Dedifferentiated amniotic fluid mesenchymal stem cell (primary cell): Measurements from ENCODE around the gene CSGALNACT2.

Source experiments
- DNase-seq: peaks from one replicate; pipeline ENCODE4 v3.0.0-alpha.2; 2016; ENCODE audit errors: extremely low spot score

CSGALNACT2 gene

DNA sequence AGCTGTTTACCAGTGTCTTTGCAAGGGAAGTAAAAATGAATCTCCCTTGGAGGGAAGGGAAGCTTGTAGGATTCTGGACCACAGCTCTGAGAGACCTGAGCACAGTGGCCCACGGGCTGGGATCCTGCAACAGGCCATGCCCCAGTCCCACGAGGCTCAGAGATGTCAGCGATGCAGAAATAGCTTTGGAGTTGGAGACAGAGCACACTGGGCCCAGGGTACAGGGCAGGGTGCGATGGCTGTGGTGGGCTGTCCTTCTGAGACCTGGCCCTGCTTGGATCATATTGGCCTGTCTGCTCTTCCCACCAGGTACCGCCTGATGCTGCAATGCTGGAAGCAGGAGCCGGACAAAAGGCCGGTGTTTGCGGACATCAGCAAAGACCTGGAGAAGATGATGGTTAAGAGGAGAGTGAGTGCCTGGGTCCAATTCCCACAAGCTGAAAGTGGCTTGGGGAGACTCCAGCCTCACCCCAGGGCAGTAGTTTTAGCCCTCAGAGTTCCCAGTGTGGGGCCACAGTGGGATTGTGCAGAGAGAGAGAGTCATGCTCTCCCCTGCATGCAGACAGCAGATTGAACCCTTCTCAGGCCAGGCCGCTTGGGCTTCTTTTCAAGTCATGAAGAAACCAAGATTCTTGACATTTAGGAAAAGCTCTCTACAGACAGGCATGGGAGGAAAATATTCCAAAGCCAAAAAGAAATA lies 13.5 kb upstream of the CSGALNACT2 start:
- no peak for DNase-seq

DNA sequence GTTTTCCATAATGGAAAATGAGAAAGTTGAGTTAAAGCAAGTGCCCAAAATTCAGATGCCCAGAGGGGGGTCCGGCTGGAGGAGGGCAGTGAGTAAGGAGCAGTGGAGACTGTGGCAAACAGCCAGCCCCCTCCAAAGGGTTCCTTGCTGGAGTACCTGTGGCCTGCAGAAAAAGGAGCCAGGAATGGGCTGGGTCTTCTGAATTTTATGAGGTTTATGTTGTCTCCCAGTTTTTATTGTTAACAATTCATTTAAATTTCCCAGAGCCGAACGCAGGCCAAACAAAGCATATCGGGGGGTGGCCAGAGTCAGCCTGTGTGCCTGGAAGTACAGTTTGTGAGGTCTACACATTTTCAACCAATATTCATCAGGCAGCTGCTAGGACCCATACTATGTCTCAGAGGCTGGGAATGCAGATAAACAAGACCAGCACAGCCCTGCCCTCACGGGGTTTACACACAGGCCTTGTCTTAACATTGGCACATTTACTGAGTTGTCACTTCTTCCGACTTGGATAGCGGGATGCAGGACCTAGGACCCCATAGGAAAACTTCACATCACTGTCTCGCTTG lies 12.9 kb upstream of the CSGALNACT2 start:
- no peak for DNase-seq

DNA sequence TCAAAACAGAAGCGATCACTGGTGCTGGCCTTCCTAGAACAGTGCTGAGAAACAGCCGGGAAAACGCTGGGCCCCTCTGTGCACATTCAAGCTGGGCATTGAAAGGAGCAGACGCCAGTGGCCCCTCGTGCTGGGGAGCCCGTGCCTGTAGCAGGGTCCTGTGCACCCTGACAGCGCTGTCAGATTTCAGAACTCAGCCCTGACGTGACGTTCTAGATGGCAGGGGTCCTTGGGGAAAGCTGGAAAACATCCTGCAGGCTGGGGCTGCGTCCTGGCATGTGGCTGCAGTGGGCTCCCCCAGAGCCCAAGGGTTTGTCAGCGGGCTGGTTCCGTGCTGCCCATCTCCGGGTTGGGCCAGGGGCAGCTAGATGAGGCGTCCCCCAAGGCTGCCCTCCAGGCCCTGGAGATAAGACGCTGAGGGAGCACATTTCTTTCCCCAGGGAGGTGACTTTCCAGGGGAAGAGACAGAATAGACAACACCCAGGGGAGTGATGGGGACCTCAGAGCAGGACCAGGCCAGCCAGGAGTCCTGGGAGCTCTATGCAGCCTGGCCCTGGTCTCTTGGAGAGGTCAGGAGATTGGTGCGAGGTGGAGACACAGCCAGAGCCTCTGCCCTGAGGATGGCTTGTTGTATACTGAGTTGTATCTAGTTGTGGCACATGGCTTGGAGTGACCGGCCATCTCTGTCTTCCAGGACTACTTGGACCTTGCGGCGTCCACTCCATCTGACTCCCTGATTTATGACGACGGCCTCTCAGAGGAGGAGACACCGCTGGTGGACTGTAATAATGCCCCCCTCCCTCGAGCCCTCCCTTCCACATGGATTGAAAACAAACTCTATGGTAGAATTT lies 12.1 kb upstream of the CSGALNACT2 start:
- no peak for DNase-seq

DNA sequence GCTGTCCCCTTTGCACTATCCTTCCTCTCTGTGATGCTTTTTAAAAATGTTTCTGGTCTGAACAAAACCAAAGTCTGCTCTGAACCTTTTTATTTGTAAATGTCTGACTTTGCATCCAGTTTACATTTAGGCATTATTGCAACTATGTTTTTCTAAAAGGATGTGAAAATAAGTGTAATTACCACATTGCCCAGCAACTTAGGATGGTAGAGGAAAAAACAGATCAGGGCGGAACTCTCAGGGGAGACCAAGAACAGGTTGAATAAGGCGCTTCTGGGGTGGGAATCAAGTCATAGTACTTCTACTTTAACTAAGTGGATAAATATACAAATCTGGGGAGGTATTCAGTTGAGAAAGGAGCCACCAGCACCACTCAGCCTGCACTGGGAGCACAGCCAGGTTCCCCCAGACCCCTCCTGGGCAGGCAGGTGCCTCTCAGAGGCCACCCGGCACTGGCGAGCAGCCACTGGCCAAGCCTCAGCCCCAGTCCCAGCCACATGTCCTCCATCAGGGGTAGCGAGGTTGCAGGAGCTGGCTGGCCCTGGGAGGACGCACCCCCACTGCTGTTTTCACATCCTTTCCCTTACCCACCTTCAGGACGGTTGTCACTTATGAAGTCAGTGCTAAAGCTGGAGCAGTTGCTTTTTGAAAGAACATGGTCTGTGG lies 11.4 kb upstream of the CSGALNACT2 start:
- DNase-seq = no peak

DNA sequence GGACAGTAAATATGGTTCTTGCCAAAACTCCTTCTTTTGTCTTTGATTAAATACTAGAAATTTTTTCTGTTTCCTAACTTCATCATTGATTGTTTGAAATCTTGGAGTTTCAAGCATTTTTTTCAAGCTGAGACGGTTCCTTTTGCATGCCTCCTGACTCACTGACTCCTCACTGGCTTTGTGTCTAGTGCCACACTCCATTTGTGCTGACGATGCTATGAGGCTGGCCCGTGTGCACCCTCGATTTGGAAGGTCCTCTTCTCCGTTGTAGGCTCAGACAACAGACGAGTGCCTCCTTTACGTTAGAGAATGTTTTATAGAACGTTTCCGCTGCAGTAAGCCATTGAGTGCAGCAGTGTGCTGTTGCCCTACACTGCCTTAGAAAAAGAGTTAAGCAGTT lies 10.8 kb upstream of the CSGALNACT2 start:
- DNase-seq = no peak

DNA sequence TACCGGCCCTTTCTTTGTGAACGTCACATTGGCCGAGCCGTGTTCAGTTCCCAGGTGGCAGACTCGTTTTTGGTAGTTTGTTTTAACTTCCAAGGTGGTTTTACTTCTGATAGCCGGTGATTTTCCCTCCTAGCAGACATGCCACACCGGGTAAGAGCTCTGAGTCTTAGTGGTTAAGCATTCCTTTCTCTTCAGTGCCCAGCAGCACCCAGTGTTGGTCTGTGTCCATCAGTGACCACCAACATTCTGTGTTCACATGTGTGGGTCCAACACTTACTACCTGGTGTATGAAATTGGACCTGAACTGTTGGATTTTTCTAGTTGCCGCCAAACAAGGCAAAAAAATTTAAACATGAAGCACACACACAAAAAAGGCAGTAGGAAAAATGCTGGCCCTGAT lies 9.9 kb upstream of the CSGALNACT2 start:
- DNase-seq = no peak

DNA sequence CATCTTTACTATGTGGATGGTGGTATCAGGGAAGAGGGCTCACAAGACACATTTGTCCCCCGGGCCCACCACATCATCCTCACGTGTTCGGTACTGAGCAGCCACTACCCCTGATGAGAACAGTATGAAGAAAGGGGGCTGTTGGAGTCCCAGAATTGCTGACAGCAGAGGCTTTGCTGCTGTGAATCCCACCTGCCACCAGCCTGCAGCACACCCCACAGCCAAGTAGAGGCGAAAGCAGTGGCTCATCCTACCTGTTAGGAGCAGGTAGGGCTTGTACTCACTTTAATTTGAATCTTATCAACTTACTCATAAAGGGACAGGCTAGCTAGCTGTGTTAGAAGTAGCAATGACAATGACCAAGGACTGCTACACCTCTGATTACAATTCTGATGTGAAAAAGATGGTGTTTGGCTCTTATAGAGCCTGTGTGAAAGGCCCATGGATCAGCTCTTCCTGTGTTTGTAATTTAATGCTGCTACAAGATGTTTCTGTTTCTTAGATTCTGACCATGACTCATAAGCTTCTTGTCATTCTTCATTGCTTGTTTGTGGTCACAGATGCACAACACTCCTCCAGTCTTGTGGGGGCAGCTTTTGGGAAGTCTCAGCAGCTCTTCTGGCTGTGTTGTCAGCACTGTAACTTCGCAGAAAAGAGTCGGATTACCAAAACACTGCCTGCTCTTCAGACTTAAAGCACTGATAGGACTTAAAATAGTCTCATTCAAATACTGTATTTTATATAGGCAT lies 9.1 kb upstream of the CSGALNACT2 start:
- DNase-seq = peak; percentile 95

DNA sequence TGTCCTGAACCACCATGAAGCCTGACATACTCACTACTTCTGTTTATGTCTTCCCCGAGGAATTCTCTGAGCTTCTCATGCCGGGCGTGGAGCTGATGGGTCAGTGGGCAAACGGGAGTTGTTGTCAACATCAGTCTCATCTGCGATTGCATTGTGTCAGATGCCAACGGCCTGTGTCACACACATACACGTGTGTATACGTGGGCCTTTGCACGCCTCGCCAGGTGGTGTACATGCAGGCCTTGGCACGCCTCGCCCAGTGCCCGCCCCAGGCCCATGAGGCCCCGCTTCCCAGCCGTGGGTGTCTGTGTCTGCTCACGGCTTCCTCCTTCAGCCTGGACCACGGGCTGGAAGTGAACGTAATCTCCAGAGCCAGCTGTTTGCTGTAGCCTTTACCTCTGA lies 7.5 kb upstream of the CSGALNACT2 start:
- DNase-seq = no peak

DNA sequence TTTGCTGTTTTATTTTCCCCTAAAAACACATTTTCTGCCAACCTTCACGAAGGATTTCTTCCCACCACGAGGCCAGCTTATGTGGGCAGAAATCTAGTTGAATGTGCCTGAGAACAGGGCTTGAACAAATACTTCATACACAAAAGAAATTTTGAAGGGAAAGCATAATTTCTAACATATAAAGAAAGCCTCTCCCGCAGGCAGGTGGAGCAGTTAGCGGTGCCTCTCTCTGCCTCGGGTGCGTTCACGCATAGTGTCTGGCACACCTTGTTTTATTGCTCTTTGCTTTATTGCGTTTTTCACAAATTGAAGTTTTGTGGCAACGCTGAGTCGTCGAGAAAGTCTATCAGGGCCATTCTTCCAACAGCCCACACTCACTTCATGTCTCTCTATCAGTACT lies 7.0 kb upstream of the CSGALNACT2 start:
- no peak for DNase-seq

DNA sequence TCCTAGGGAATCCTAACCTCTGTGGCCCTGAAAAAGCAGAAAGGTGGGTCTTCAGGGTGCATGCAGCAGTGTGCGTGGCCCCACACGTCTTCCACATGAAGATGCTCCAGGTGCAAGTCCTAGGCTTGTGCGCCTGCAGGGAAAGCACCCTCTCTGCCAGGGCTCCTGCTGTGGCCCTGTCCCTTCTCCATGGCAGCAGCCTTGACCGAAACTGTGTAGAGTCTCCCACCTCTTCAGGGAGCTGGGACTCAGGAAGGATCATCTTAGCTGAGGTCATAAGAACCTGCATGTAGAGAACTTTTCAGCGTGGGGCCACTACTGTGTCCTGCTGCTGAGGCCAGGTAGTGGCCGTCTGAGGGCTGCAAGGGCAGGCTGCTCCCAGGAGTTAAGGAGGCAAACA lies 6.3 kb upstream of the CSGALNACT2 start:
- DNase-seq = no peak

DNA sequence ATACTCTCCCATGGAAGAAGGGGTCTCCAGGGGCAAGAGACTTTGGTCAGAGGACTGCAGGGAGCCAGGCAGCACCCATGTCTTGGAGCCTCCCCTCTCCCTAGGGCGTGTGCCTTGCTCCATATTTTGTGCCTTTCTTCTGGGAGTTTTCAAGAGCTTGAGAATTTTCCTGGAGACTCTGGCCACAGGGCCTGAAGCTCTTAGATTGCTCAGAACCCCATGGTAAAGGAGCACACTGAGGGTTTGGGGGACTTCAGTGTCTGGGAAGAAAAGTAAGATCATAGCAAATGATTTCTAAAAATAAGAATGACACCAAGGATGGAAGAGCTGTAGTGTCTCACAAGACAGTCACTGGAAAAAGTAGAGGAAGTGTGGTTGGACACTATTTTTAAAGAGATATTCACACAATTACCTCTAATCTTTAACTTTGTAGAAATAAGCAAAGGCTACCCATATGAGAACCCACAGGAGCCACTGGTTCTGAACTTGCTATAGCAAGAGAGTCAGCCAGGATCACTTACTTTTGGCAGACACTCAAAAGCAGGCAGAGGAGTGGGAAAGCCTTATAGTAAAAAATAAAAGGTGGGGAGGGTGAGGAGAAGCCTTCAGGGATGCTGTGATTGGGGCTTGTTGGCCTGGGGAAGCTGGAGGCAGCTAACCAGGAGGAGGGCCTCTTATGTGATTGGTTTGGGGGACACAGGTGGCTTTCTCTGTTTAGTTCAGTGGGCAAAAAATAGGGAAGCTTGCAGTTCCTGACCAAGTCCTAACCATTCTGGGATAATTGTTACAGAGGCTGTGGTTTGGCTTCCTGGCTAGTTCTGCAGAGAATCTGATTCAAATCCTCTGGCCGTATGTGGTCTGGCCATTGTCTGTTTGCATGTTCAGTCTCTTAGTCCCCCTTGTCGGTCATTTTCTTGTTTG lies 5.1 kb upstream of the CSGALNACT2 start:
- DNase-seq = no peak

DNA sequence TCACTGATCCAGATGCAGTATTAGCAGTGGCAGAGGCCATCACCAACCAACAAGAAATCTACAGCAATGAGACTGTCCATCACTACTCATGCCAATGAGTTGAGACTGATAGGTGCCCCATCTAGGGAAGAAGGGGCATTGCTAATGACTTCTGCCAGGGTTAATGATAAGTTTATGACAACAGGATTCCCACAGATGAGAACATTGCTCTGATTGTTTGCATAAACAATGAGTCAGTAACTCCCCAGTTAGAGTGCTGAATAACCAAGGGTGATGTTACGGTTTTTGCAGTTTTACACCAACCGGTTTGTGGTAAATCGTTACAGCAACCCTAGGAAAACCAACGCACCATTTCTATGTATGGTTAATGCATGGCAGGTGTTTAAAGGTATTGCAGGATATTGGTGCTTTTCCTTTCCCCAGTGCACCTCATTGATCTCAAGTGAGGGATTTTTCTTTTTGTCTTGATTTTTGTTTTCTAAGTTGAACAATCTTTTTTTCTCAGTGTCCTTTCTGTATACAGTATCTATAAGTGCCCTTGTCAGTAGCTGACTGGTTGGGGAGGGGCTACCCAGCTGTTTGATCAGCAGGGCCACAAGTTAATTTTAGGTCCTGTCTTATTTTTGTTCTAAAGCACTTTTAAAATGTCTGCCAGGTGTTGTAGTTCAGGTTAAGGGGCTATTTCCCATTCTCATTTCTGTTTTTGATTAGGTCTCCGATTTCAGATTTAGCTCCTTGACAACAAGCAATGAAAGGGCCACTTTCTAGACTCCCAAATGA lies 3.9 kb upstream of the CSGALNACT2 start:
- DNase-seq = no peak

DNA sequence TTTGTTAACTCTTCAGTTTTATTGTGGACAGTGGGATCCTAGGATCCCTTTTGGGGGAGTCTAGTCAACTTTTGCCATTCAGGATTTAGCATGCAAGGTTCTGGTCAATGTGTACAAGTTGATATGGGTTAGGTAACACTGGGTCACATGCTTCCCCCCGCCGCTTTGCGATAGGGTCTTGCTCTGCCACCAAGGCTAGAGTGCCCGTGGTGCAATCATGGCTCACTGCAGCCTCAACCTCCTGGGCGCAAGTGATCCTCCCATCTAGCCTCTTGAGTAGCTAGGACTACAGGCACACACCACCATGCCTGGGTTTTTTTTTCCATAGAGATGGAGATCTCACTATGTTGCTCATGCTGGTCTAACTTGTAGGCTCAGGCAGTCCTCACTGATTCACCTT lies 3.2 kb upstream of the CSGALNACT2 start:
- no peak for DNase-seq

DNA sequence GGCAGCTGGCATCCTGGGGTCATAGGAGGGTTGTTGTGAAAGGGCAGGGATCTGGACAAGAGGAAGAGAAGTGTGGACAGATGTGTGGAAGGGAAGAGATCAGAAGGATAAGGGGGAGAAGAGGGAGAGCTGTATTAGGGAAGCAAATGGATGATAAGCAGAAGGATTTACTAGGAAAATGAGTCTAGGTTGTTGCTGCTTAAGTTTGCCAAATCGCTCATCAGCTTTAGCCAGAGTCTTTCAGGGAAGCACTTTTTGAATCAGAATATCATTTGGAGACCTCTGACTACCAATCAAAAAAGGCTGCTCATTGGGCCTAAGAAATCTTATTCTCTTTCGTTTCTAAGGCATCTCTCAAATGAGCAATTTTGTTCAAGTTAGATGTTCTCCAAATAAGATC lies 2.6 kb upstream of the CSGALNACT2 start:
- DNase-seq = no peak

DNA sequence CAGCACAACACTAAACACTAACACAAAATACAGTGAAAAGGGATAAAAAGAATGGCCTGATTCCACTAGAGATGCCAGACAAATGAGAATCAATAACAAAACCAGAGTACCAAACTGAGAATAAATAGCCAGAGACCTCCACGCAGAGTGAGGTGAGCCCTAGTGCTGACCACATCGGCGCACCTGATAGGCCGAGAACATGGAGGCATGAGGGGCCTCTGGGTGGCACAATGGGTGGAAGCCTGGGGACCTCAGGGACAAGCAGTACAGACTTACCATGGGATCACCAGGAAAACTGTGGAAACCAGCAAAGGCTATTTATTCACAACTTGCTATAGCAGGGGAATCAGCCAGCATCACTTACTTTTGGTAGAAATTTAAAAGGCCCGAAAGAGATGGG lies 1.8 kb upstream of the CSGALNACT2 start:
- no peak for DNase-seq

DNA sequence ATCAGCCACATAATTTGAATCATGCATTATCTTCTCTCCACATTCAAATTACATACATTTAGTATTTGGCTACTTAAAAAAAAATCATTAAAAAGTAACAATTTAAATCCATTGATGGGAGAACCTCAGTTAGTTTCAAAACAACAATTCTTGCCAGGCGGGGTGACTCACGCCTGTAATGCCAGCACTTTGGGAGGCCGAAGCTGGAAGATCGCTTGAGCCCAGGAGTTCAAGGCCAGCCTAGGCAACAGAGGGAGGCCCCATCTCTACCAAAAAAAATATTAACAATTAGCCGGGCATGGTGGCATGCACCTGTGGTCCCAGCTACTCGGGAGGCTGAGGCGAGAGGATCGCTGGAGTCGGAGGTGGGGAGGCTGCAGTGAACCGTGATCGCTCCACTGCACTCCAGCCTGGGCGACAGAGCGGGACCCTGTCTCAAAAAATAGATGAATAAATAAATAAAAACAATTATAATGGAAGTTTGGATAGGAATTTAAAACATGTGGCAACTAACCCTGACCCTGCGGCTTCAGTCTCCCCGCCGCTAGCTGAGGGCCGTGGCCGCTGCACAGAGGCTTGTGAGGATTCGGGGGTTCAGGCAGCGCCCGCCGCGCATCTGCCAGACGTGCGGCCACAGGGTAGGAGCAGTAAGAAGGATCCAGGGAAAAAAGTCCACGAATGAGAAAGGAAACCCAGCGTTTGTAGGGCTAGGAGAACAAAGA lies 1.1 kb upstream of the CSGALNACT2 start:
- DNase-seq = no peak

DNA sequence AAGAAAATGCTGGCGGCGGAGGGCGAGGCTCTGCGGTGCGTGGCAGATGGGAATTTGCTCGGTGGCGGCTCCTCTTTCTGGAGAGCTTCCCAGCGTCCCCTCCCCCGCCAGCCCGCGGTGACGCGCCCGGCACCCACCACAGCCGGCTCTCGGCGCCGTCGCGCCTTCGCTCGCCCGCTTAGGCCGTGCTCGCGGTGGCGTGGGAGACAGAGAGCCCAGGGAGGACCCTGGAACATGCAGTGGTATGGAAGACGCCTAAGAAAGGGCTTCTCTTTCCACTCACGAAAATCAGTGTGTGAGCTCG lies 576 bp upstream of the CSGALNACT2 start:
- peak; percentile 31 for DNase-seq

DNA sequence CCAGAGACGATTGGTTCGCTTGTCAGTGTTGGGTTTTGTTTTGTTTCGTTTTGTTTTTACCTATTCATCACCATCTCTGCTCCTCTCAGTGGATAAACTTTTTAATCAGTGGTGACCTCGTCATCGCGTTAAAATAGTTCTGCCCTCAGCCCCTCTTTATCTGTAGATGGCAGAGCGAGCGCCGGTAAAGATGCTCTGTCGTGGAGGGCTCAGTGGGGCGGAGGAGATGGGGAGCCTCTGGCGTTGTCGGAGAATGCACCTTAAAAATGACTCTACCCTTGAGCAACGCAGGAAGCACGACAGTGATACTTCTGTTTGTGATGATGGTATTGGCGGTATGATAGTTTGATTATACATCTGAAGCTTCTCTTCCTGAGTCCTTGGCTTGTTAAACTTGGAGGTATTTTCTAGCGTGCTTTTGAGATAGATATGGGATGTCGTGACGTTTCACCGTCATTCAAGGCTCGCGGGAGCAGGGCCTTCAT lies 554 bp downstream of the CSGALNACT2 start:
- DNase-seq = peak; percentile 26

DNA sequence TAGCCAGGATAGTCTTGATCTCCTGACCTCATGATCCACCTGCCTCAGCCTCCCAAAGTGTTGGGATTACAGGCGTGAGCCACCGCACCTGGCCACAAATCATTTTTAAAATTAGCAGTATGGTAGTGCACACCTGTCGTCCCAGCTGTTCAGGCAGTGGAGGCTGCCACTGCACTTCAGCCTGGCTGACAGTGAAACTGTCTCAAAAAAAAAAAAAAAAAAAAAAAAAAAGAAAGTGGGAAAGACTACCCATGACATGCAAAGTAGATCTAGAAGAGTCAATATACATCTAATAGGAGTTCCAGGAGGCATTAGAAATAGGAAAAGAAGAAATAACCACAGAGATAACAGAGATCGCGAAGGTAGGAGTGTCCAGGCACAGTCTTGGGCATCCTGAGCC lies 3.2 kb downstream of the CSGALNACT2 start:
- DNase-seq = no peak
